RWPE1 (cell line): ENCODE measurements around the gene SAP30L.

Experiments
- CTCF ChIA-PET: fragments of 350-600 bp; sonication (Branson Sonifier 250); formaldehyde crosslinking; extraction: SDS; loops from one replicate; lab custom pipeline; 2021; lab: Yijun Ruan, JAX
- POLR2A ChIA-PET: fragments of 400-600 bp; formaldehyde crosslinking; extraction: SDS; loops from one replicate; lab custom pipeline; 2020; ENCODE audit warnings: antibody characterized with exemption; ENCODE audit not compliant: low non-redundant PET; lab: Yijun Ruan, JAX
- DNase-seq: peaks from one replicate; pipeline ENCODE4 v3.0.0; 2012; ENCODE audit warnings: low spot score
- H3K27ac ChIP-seq: fragments of 450-650 bp; 2 replicates; pipeline ENCODE4 v1.5.1; 2017
- CTCF ChIP-seq: fragments of 450-650 bp; conservative IDR thresholded peaks from 2 replicates; pipeline ENCODE4 v1.5.1; 2017; ENCODE audit warnings: low read depth, mild to moderate bottlenecking

The SAP30L gene

GRCh38 chr5:154460172-154460571, 14.4 kb downstream of the SAP30L start:
- no peak overlapping the region for H3K27ac ChIP-seq
- ChIA-PET POLR2A (no interaction called here), CTCF (interaction anchor here (0.6 kb wide), 1 partner anchor 180 kb away, joined by 3 read pairs; no protein-coding TSS in a partner anchor)
- no peak for DNase-seq
- no peak for TF ChIP-seq CTCF

- ChIA-PET CTCF (interaction anchor here (0.6 to 1.3 kb wide), 3 partner anchors 13 to 140 kb away, joined by 4 to 7 read pairs (median 6); no protein-coding TSS in a partner anchor), POLR2A (no interaction called here)
- no peak for DNase-seq
These were observed 15.7 kb downstream of the SAP30L start for GRCh38 chr5:154461531-154461930.

GRCh38 chr5:154464438-154464837, 18.6 kb downstream of the SAP30L start:
- POLR2A ChIA-PET: no interaction called here
- H3K27ac ChIP-seq: no peak overlapping the region
- no peak for TF ChIP-seq CTCF
- CTCF ChIA-PET: no interaction called here
- DNase-seq: no peak

More at GRCh38 chr5:154461531-154461930, 15.7 kb downstream of the SAP30L start:
- TF ChIP-seq CTCF: no peak
- H3K27ac ChIP-seq: no peak overlapping the region

GRCh38 chr5:154465169-154465568, 19.4 kb downstream of the SAP30L start:
- CTCF ChIA-PET: interaction anchor here (0.8 to 1.0 kb wide), 2 partner anchors 56 to 175 kb away, joined by 3 to 4 read pairs; no protein-coding TSS in a partner anchor
- no peak overlapping the region for H3K27ac ChIP-seq
- no peak for TF ChIP-seq CTCF
- POLR2A ChIA-PET: no interaction called here
- DNase-seq: peak; percentile 81

GRCh38 chr5:154466147-154466546, 20.4 kb downstream of the SAP30L start:
- CTCF ChIA-PET: interaction anchor here (0.6 to 1.6 kb wide), 5 partner anchors 55 to 195 kb away, joined by 3 to 11 read pairs (median 4); no protein-coding TSS in a partner anchor
- TF ChIP-seq CTCF: no peak
- no peak overlapping the region for H3K27ac ChIP-seq
- DNase-seq: no peak
- POLR2A ChIA-PET: interaction anchor here (0.6 kb wide), 1 partner anchor 57 kb away, joined by 5 read pairs; no protein-coding TSS in a partner anchor

GRCh38 chr5:154466671-154467070, 20.9 kb downstream of the SAP30L start:
- no peak for DNase-seq
- ChIA-PET CTCF (interaction anchor here (0.6 to 1.6 kb wide), 6 partner anchors 17 to 290 kb away, joined by 3 to 11 read pairs (median 4); no protein-coding TSS in a partner anchor), POLR2A (no interaction called here)
- no peak overlapping the region for H3K27ac ChIP-seq
- no peak for TF ChIP-seq CTCF
